Osteoblast (primary cell): ENCODE measurements around the gene ITGA3. TPM values are rescaled to one million over a fixed set of nuclear protein-coding genes. Genes with fewer than 3 reads are reported as not detected.

Experiments used
- DNase-seq: peaks from one replicate; pipeline ENCODE4 v3.0.0; 2011; ENCODE audit warnings: low spot score, mixed read lengths; ENCODE audit not compliant: insufficient read length; ENCODE audit errors: missing footprints
- H2AFZ ChIP-seq: 2 replicates; pipeline ENCODE4 v1.6.0; 2011; ENCODE audit warnings: mild to moderate bottlenecking, low read length
- H3K27ac ChIP-seq: 2 replicates; pipeline ENCODE4 v1.5.1; 2011; ENCODE audit warnings: mild to moderate bottlenecking, low read depth, low read length, moderate library complexity
- H3K27me3 ChIP-seq: 2 replicates; pipeline ENCODE4 v1.6.0; 2012; ENCODE audit warnings: mild to moderate bottlenecking, control low read depth, inconsistent platforms, low read length, moderate library complexity; ENCODE audit not compliant: insufficient read depth
- H3K36me3 ChIP-seq: 2 replicates; pipeline ENCODE4 v1.5.1; 2011; ENCODE audit warnings: mild to moderate bottlenecking, low read length, control low read depth, moderate library complexity; ENCODE audit not compliant: insufficient read depth
- H3K4me1 ChIP-seq: 2 replicates; pipeline ENCODE4 v1.5.1; 2011; ENCODE audit warnings: mild to moderate bottlenecking, low read length, control low read depth, moderate library complexity; ENCODE audit not compliant: insufficient read depth
- H3K4me2 ChIP-seq: 2 replicates; pipeline ENCODE4 v1.6.0; 2011; ENCODE audit warnings: mild to moderate bottlenecking, low read length; ENCODE audit not compliant: insufficient read depth
- H3K4me3 ChIP-seq: fragments of 200-600 bp; sonication (generic); 3 replicates; pipeline ENCODE4 v1.5.1; 2012; ENCODE audit warnings: mild to moderate bottlenecking, low read length, inconsistent platforms; ENCODE audit not compliant: insufficient read depth
- H3K79me2 ChIP-seq: 2 replicates; pipeline ENCODE4 v1.6.0; 2012; ENCODE audit warnings: mild to moderate bottlenecking, low read length, control low read depth, inconsistent platforms; ENCODE audit not compliant: insufficient read depth
- H3K9me3 ChIP-seq: 2 replicates; pipeline ENCODE4 v1.5.1; 2011; ENCODE audit warnings: low read depth, low read length, control low read depth
- H4K20me1 ChIP-seq: 2 replicates; pipeline ENCODE4 v1.6.0; 2012; ENCODE audit warnings: mild to moderate bottlenecking, low read length, control low read depth; ENCODE audit not compliant: insufficient read depth
- CTCF ChIP-seq: IDR thresholded peaks from 2 replicates; pipeline ENCODE4 v1.5.1; 2011; ENCODE audit warnings: mild to moderate bottlenecking, low read depth, low read length, moderate library complexity; ENCODE audit errors: extremely low read depth
- total RNA-seq: library from RNA; depleted of rRNA; stranded (reverse); fragments of >200 nt; gene quantifications from 2 replicates; pipeline ENCODE4 v1.2.3, GENCODE V29; 2012

The ITGA3 gene
- total RNA-seq, 1 donor: 81.4 TPM

- DNase-seq: no peak
- TF ChIP-seq CTCF: no peak
- no peaks in the 10 kb centered on the region for H4K20me1 ChIP-seq
Measured at GRCh38 chr17:50042211-50042610, 13.7 kb upstream of the ITGA3 start.

GRCh38 chr17:50043290-50044148 lies 12.4 kb upstream of the ITGA3 start:
- DNase-seq: no peak
- Histone ChIP-seq H3K4me1 (peaks cover 25% of the 10 kb centered on the region), H3K79me2 (no peaks in the 10 kb centered on the region), H3K4me3 (no peak overlapping the region), H3K27ac (no peak overlapping the region), H3K4me2 (no peak overlapping the region), H3K36me3 (no peaks in the 10 kb centered on the region), H3K27me3 (no peaks in the 10 kb centered on the region), H4K20me1 (no peaks in the 10 kb centered on the region), H2AFZ (peak overlapping the region; percentile 36), H3K9me3 (no peaks in the 10 kb centered on the region)
- no peak for TF ChIP-seq CTCF

More at GRCh38 chr17:50042211-50042610, 13.7 kb upstream of the ITGA3 start:
- Histone ChIP-seq H3K36me3 (no peaks in the 10 kb centered on the region), H3K4me1 (peaks cover 22% of the 10 kb centered on the region), H3K27me3 (no peaks in the 10 kb centered on the region), H3K4me3 (no peak overlapping the region), H3K9me3 (no peaks in the 10 kb centered on the region), H2AFZ (no peak overlapping the region), H3K27ac (no peak overlapping the region), H3K4me2 (no peak overlapping the region), H3K79me2 (no peaks in the 10 kb centered on the region)

- no peak overlapping the region for H2AFZ ChIP-seq
- peaks cover 28% of the 10 kb centered on the region for H3K4me1 ChIP-seq
- H3K4me2 ChIP-seq: no peak overlapping the region
- H3K27me3 ChIP-seq: no peaks in the 10 kb centered on the region
- H3K9me3 ChIP-seq: no peaks in the 10 kb centered on the region
- no peak overlapping the region for H3K27ac ChIP-seq
- no peaks in the 10 kb centered on the region for H3K79me2 ChIP-seq
- TF ChIP-seq CTCF: no peak
- DNase-seq: no peak
- H4K20me1 ChIP-seq: no peaks in the 10 kb centered on the region
- no peaks in the 10 kb centered on the region for H3K36me3 ChIP-seq
- no peak overlapping the region for H3K4me3 ChIP-seq
Measured at GRCh38 chr17:50044483-50044882, 11.4 kb upstream of the ITGA3 start.

- Histone ChIP-seq H3K4me2 (no peak overlapping the region), H3K27ac (no peak overlapping the region), H3K9me3 (no peaks in the 10 kb centered on the region), H4K20me1 (no peaks in the 10 kb centered on the region), H3K4me1 (peaks cover 28% of the 10 kb centered on the region), H3K4me3 (no peak overlapping the region), H3K79me2 (no peaks in the 10 kb centered on the region), H2AFZ (no peak overlapping the region), H3K36me3 (no peaks in the 10 kb centered on the region), H3K27me3 (no peaks in the 10 kb centered on the region)
- DNase-seq: no peak
- no peak for TF ChIP-seq CTCF
Measured at GRCh38 chr17:50045154-50045553, 10.8 kb upstream of the ITGA3 start.
